ENCODE results near the gene HBZ.
A peak's percentile ranks its signal among the peaks of the same experiment; 100 is the strongest.
"Not testable (repeated sequence)": the region's sequence is repeated elsewhere in the genome, so short reads cannot be mapped to it uniquely, and the experiment has no call there.

Gene HBZ

GRCh38 chr16:177981-178667 lies 25.7 kb downstream of the HBZ start:
- DNase-seq (ENCODE audit: extremely low read depth in 1 of 2, low read depth in 1 of 2): no peak

GRCh38 chr16:178668-179015 lies 26.2 kb downstream of the HBZ start:
- DNase-seq (ENCODE audit: extremely low read depth in 1 of 2, low read depth in 1 of 2): no peak

- no peak for DNase-seq (ENCODE audit: extremely low read depth in 1 of 2, low read depth in 1 of 2)
Measured at GRCh38 chr16:179211-180092, 27.0 kb downstream of the HBZ start.

GRCh38 chr16:180101-180675 lies 27.7 kb downstream of the HBZ start, which contains the start of gene HBQ1:
HBQ1 (plus strand) TSS chr16:180459; CDS start chr16:180487, 28 bp downstream.
- DNase-seq (ENCODE audit: extremely low read depth in 1 of 2, low read depth in 1 of 2): peak in 1 of 2 donors; percentile 24

GRCh38 chr16:180681-181564 lies 28.5 kb downstream of the HBZ start:
- DNase-seq (ENCODE audit: extremely low read depth in 1 of 2, low read depth in 1 of 2): peak; percentile 60 to 67

GRCh38 chr16:181565-182021 lies 29.1 kb downstream of the HBZ start:
- no peak for DNase-seq (ENCODE audit: extremely low read depth in 1 of 2, low read depth in 1 of 2)

- no peak for DNase-seq (ENCODE audit: extremely low read depth in 1 of 2, low read depth in 1 of 2)
Measured at GRCh38 chr16:183005-183404, 30.6 kb downstream of the HBZ start.

- no peak for DNase-seq (ENCODE audit: extremely low read depth in 1 of 2, low read depth in 1 of 2)
Measured at GRCh38 chr16:185213-185612, 32.8 kb downstream of the HBZ start.

GRCh38 chr16:185691-186090 lies 33.2 kb downstream of the HBZ start:
- DNase-seq (ENCODE audit: extremely low read depth in 1 of 2, low read depth in 1 of 2): no peak

- no peak for DNase-seq (ENCODE audit: extremely low read depth in 1 of 2, low read depth in 1 of 2)
Measured at GRCh38 chr16:187330-187729, 34.9 kb downstream of the HBZ start.

GRCh38 chr16:188674-189073 lies 36.2 kb downstream of the HBZ start:
- no peak for DNase-seq (ENCODE audit: extremely low read depth in 1 of 2, low read depth in 1 of 2)

GRCh38 chr16:189604-190186 lies 37.3 kb downstream of the HBZ start:
- no peak for DNase-seq (ENCODE audit: extremely low read depth in 1 of 2, low read depth in 1 of 2)

GRCh38 chr16:191831-192230 lies 39.4 kb downstream of the HBZ start:
- DNase-seq (ENCODE audit: extremely low read depth in 1 of 2, low read depth in 1 of 2): no peak

GRCh38 chr16:192686-193085 lies 40.2 kb downstream of the HBZ start:
- DNase-seq (ENCODE audit: extremely low read depth in 1 of 2, low read depth in 1 of 2): no peak

GRCh38 chr16:193441-193840 lies 41.0 kb downstream of the HBZ start:
- DNase-seq (ENCODE audit: extremely low read depth in 1 of 2, low read depth in 1 of 2): no peak

- no peak for DNase-seq (ENCODE audit: extremely low read depth in 1 of 2, low read depth in 1 of 2)
Measured at GRCh38 chr16:194516-194915, 42.1 kb downstream of the HBZ start.

- no peak for DNase-seq (ENCODE audit: extremely low read depth in 1 of 2, low read depth in 1 of 2)
Measured at GRCh38 chr16:200388-200787, 47.9 kb downstream of the HBZ start.

- DNase-seq (ENCODE audit: extremely low read depth in 1 of 2, low read depth in 1 of 2): no peak
Measured at GRCh38 chr16:203246-203645, 50.8 kb downstream of the HBZ start.

GRCh38 chr16:204046-204445 lies 51.6 kb downstream of the HBZ start:
- DNase-seq (ENCODE audit: extremely low read depth in 1 of 2, low read depth in 1 of 2): not testable (repeated sequence)

Measured in stimulated activated CD8-positive, alpha-beta memory T cell treated with anti-CD3 and anti-CD28 coated beads, Interleukin-7, amount 100 ng/mL, for 48 hours (primary cell).